ENCODE results near the gene FBXL14. TPM values are rescaled to one million over a fixed set of nuclear protein-coding genes. Genes with fewer than 3 reads are reported as not detected.
A peak's percentile ranks its signal among the peaks of the same experiment; 100 is the strongest.

Gene FBXL14
- polyA plus RNA-seq, 1 experiment: 3.2 TPM

GRCh38 chr12:1530592-1531152, 63.7 kb downstream of the FBXL14 start:
- ChIA-PET CTCF (no interaction called here), POLR2A (no interaction called here)
- DNase-seq (ENCODE audit: low read depth, low spot score): no peak
- TF ChIP-seq, protein P1, sequence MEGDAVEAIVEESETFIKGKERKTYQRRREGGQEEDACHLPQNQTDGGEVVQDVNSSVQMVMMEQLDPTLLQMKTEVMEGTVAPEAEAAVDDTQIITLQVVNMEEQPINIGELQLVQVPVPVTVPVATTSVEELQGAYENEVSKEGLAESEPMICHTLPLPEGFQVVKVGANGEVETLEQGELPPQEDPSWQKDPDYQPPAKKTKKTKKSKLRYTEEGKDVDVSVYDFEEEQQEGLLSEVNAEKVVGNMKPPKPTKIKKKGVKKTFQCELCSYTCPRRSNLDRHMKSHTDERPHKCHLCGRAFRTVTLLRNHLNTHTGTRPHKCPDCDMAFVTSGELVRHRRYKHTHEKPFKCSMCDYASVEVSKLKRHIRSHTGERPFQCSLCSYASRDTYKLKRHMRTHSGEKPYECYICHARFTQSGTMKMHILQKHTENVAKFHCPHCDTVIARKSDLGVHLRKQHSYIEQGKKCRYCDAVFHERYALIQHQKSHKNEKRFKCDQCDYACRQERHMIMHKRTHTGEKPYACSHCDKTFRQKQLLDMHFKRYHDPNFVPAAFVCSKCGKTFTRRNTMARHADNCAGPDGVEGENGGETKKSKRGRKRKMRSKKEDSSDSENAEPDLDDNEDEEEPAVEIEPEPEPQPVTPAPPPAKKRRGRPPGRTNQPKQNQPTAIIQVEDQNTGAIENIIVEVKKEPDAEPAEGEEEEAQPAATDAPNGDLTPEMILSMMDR (IDR thresholded peaks at IDR 0.05; ENCODE audit: low read depth, low read length): no peak
- H3K27me3 ChIP-seq (ENCODE audit: control insufficient read depth, insufficient read depth, low read length): no peaks in the 10 kb centered on the region
- H3K4me3 ChIP-seq (ENCODE audit: low read depth, low read length): peak overlapping the region; percentile 67
- no peaks in the 10 kb centered on the region for H3K9me3 ChIP-seq (ENCODE audit: control insufficient read depth, insufficient read depth, low read length)
- no peak overlapping the region for H3K27ac ChIP-seq (ENCODE audit: low read depth, low read length)

DNA sequence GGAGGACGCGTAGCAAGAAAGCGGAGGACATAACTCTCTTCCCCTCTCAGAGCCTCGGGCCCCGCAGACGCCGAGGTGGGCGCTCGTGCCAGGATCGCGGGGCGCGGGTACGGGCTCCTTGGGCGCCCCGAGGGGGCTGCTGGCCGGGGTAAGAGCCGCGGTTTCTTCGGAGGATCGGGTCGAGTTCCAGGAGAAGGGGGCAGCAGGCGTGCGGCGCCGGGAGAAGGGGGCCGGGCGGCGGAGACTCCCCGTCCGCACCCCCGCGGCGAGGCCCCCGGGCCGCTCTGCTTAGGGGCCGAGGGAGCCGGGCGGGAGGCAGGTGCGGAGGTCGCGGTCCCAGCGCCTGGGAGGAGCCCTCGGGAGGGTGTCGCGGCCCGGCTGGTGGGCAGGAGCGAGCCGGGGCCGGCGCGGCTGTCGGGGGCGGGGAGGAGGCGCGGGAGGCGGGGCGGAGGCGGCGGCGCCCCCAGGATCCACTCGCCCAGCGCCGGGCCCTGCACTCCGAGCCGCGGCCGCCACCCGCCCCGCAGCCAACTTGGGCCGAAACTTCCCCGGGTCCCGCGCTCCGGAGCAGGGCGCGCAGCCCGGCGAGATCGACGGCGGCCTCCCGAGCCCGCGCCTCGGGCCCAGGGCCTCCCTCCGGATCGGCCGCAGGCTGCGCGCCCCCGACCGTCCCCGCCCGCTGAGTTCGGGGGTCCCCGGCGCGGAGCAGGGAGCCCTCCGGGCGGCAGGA, 64.4 kb downstream of the FBXL14 start:
- Histone ChIP-seq H3K4me3 (ENCODE audit: low read depth, low read length) (peak overlapping the region; percentile 67), H3K9me3 (ENCODE audit: control insufficient read depth, insufficient read depth, low read length) (no peaks in the 10 kb centered on the region), H3K27me3 (ENCODE audit: control insufficient read depth, insufficient read depth, low read length) (no peaks in the 10 kb centered on the region), H3K27ac (ENCODE audit: low read depth, low read length) (no peak overlapping the region)
- TF ChIP-seq, protein P1 (IDR thresholded peaks at IDR 0.05; ENCODE audit: low read depth, low read length): no peak
- no peak for DNase-seq (ENCODE audit: low read depth, low spot score)
- CTCF ChIA-PET: no interaction called here
- POLR2A ChIA-PET: no interaction called here

- ChIA-PET CTCF (interaction anchor here (1.0 to 3.4 kb wide), 2 partner anchors 33 to 411 kb away, joined by 6 to 14 read pairs; no protein-coding TSS in a partner anchor), POLR2A (no interaction called here)
- Histone ChIP-seq H3K9me3 (ENCODE audit: control insufficient read depth, insufficient read depth, low read length) (no peaks in the 10 kb centered on the region), H3K4me3 (ENCODE audit: low read depth, low read length) (peak overlapping the region; percentile 67), H3K27ac (ENCODE audit: low read depth, low read length) (no peak overlapping the region), H3K27me3 (ENCODE audit: control insufficient read depth, insufficient read depth, low read length) (no peaks in the 10 kb centered on the region)
- DNase-seq (ENCODE audit: low read depth, low spot score): no peak
- TF ChIP-seq, protein P1 (IDR thresholded peaks at IDR 0.05; ENCODE audit: low read depth, low read length): no peak
Measured at GRCh38 chr12:1529228-1529861, 65.0 kb downstream of the FBXL14 start.

- TF ChIP-seq, protein P1 (IDR thresholded peaks at IDR 0.05; ENCODE audit: low read depth, low read length): no peak
- CTCF ChIA-PET: interaction anchor here (1.0 to 3.4 kb wide), 2 partner anchors 33 to 410 kb away, joined by 6 to 14 read pairs; no protein-coding TSS in a partner anchor
- POLR2A ChIA-PET: no interaction called here
- DNase-seq (ENCODE audit: low read depth, low spot score): no peak
- no peaks in the 10 kb centered on the region for H3K9me3 ChIP-seq (ENCODE audit: control insufficient read depth, insufficient read depth, low read length)
- H3K27ac ChIP-seq (ENCODE audit: low read depth, low read length): no peak overlapping the region
- no peaks in the 10 kb centered on the region for H3K27me3 ChIP-seq (ENCODE audit: control insufficient read depth, insufficient read depth, low read length)
- H3K4me3 ChIP-seq (ENCODE audit: low read depth, low read length): no peak overlapping the region
Measured at GRCh38 chr12:1528791-1529190, 65.6 kb downstream of the FBXL14 start.

GRCh38 chr12:1527789-1528188, 66.6 kb downstream of the FBXL14 start:
- no peak for DNase-seq (ENCODE audit: low read depth, low spot score)
- Histone ChIP-seq H3K27ac (ENCODE audit: low read depth, low read length) (peak overlapping the region; percentile 57), H3K4me3 (ENCODE audit: low read depth, low read length) (no peak overlapping the region), H3K9me3 (ENCODE audit: control insufficient read depth, insufficient read depth, low read length) (no peaks in the 10 kb centered on the region), H3K27me3 (ENCODE audit: control insufficient read depth, insufficient read depth, low read length) (no peaks in the 10 kb centered on the region)
- POLR2A ChIA-PET: interaction anchor here (0.9 kb wide), 1 partner anchor 53 kb away, joined by 8 read pairs; no protein-coding TSS in a partner anchor
- CTCF ChIA-PET: interaction anchor here (3.4 kb wide), 1 partner anchor 409 kb away, joined by 14 read pairs; no protein-coding TSS in a partner anchor
- TF ChIP-seq, protein P1 (IDR thresholded peaks at IDR 0.05; ENCODE audit: low read depth, low read length): no peak

Measured in AG04450 (cell line).